H9 (cell line): ENCODE data around the gene PDGFB. TPM values are rescaled to one million over a fixed set of nuclear protein-coding genes. Genes with fewer than 3 reads are reported as not detected.

Experiments
- DNase-seq: peaks from one replicate; pipeline ENCODE4 v3.0.0-alpha.2; 2017
- H2AFZ ChIP-seq: one replicate; pipeline ENCODE4 v1.6.1; 2013; ENCODE audit warnings: mild to moderate bottlenecking, low read length, control low read depth, moderate library complexity
- H2AK5ac ChIP-seq: 2 replicates; pipeline ENCODE4 v1.6.1; 2013; ENCODE audit warnings: low read length, control low read depth, mixed read lengths; ENCODE audit not compliant: insufficient read length
- H2BK120ac ChIP-seq: one replicate; pipeline ENCODE4 v1.6.1; 2013; ENCODE audit warnings: low read depth, mild to moderate bottlenecking, low read length, control low read depth, inconsistent platforms; ENCODE audit not compliant: poor library complexity, severe bottlenecking
- H2BK12ac ChIP-seq: 2 replicates; pipeline ENCODE4 v1.6.1; 2013; ENCODE audit warnings: low read length, control low read depth, mixed read lengths, low read depth; ENCODE audit not compliant: insufficient read length
- H2BK15ac ChIP-seq: 2 replicates; pipeline ENCODE4 v1.6.1; 2013; ENCODE audit warnings: low read depth, low read length, control low read depth
- H2BK20ac ChIP-seq: one replicate; pipeline ENCODE4 v1.6.1; 2013; ENCODE audit warnings: low read depth, mild to moderate bottlenecking, low read length, control low read depth, inconsistent platforms; ENCODE audit not compliant: poor library complexity, severe bottlenecking
- H2BK5ac ChIP-seq: 2 replicates; pipeline ENCODE4 v1.6.1; 2013; ENCODE audit warnings: low read length, control low read depth, mixed read lengths; ENCODE audit not compliant: insufficient read length
- H3K14ac ChIP-seq: 2 replicates; pipeline ENCODE4 v1.6.1; 2013; ENCODE audit warnings: low read length, control low read depth; ENCODE audit not compliant: insufficient read depth
- H3K18ac ChIP-seq: 2 replicates; pipeline ENCODE4 v1.6.1; 2013; ENCODE audit warnings: low read depth, mild to moderate bottlenecking, mixed read lengths, low read length, control low read depth; ENCODE audit not compliant: insufficient read length
- H3K23ac ChIP-seq: 2 replicates; pipeline ENCODE4 v1.6.1; 2013; ENCODE audit warnings: low read length, control low read depth, mixed read lengths, low read depth; ENCODE audit not compliant: insufficient read length
- H3K23me2 ChIP-seq: 2 replicates; pipeline ENCODE4 v1.6.1; 2013; ENCODE audit warnings: low read depth, mild to moderate bottlenecking, mixed read lengths, low read length, control low read depth; ENCODE audit not compliant: insufficient read length, poor library complexity, severe bottlenecking
- H3K27ac ChIP-seq: 2 replicates; pipeline ENCODE4 v1.5.1; 2013; ENCODE audit warnings: low read length, control low read depth, mixed read lengths, low read depth; ENCODE audit not compliant: insufficient read length
- H3K27me3 ChIP-seq: 2 replicates; pipeline ENCODE4 v1.6.1; 2013; ENCODE audit warnings: low read length, control low read depth, inconsistent platforms; ENCODE audit not compliant: insufficient read depth
- H3K4ac ChIP-seq: 2 replicates; pipeline ENCODE4 v1.6.1; 2013; ENCODE audit warnings: low read depth, mild to moderate bottlenecking, control low read depth, inconsistent platforms, low read length, moderate library complexity
- H3K4me1 ChIP-seq: 2 replicates; pipeline ENCODE4 v1.6.1; 2013; ENCODE audit warnings: low read length, control low read depth, inconsistent platforms; ENCODE audit not compliant: insufficient read depth
- H3K4me2 ChIP-seq: 2 replicates; pipeline ENCODE4 v1.6.1; 2013; ENCODE audit warnings: low read length, control low read depth, mixed read lengths; ENCODE audit not compliant: insufficient read length, insufficient read depth
- H3K56ac ChIP-seq: 2 replicates; pipeline ENCODE4 v1.6.1; 2013; ENCODE audit warnings: low read depth, mild to moderate bottlenecking, mixed read lengths, low read length, control low read depth; ENCODE audit not compliant: insufficient read length
- H3K79me1 ChIP-seq: 2 replicates; pipeline ENCODE4 v1.6.1; 2013; ENCODE audit warnings: low read depth, mild to moderate bottlenecking, moderate library complexity, low read length, control low read depth, inconsistent platforms; ENCODE audit not compliant: insufficient read depth, poor library complexity, severe bottlenecking
- H3K79me2 ChIP-seq: 2 replicates; pipeline ENCODE4 v1.6.1; 2013; ENCODE audit warnings: low read length, control low read depth, inconsistent platforms; ENCODE audit not compliant: insufficient read depth
- H3K9ac ChIP-seq: 2 replicates; pipeline ENCODE4 v1.6.1; 2013; ENCODE audit warnings: low read length, control low read depth, mixed read lengths; ENCODE audit not compliant: insufficient read length; ENCODE audit errors: extremely low read depth
- H3K9me3 ChIP-seq: one replicate; pipeline ENCODE4 v1.6.1; 2013; ENCODE audit warnings: low read depth, low read length, inconsistent platforms; ENCODE audit not compliant: control insufficient read depth
- H3T11ph ChIP-seq: one replicate; pipeline ENCODE4 v1.6.1; 2013; ENCODE audit warnings: mild to moderate bottlenecking, low read length, control low read depth, inconsistent platforms
- H4K20me1 ChIP-seq: one replicate; pipeline ENCODE4 v1.6.1; 2013; ENCODE audit not compliant: control insufficient read depth, insufficient read length, insufficient read depth
- H4K5ac ChIP-seq: 2 replicates; pipeline ENCODE4 v1.6.1; 2013; ENCODE audit warnings: low read depth, mild to moderate bottlenecking, mixed read lengths, low read length, control low read depth; ENCODE audit not compliant: insufficient read length
- H4K8ac ChIP-seq: replicated peaks from 2 replicates; pipeline ENCODE4 v1.6.1; 2013; ENCODE audit warnings: low read length, control low read depth, mixed read lengths, low read depth; ENCODE audit not compliant: insufficient read length
- H4K91ac ChIP-seq: 2 replicates; pipeline ENCODE4 v1.6.1; 2013; ENCODE audit warnings: low read depth, mild to moderate bottlenecking, moderate library complexity, mixed read lengths, low read length, control low read depth; ENCODE audit not compliant: insufficient read length
- H3K27ac Mint-ChIP-seq, 3 experiments: 2 replicates in 2 of 3; 3 replicates in 1 of 3; pipeline ENCODE4 v1.8.0; 2020 to 2021; ENCODE audit warnings: mixed read lengths in 3 of 3, mild to moderate bottlenecking in 1 of 3, moderate library complexity in 1 of 3
- H3K27me3 Mint-ChIP-seq: 2 replicates; pipeline ENCODE4 v1.8.0; 2021; ENCODE audit warnings: low read depth, mild to moderate bottlenecking, moderate library complexity, mixed read lengths
- H3K36me3 Mint-ChIP-seq, 3 experiments: 2 replicates in 2 of 3; 3 replicates in 1 of 3; pipeline ENCODE4 v1.8.0; 2020 to 2021; ENCODE audit warnings: low read depth in 3 of 3, mixed read lengths in 3 of 3; ENCODE audit not compliant: insufficient read depth in 1 of 3
- H3K4me1 Mint-ChIP-seq, 2 experiments: 2 replicates each; pipeline ENCODE4 v1.8.0; 2020; ENCODE audit warnings: mixed read lengths in 2 of 2
- H3K4me3 Mint-ChIP-seq, 2 experiments: 2 replicates in 1 of 2; 3 replicates in 1 of 2; pipeline ENCODE4 v1.8.0; 2020 to 2021; ENCODE audit warnings: mild to moderate bottlenecking in 2 of 2, mixed read lengths in 2 of 2, moderate library complexity in 1 of 2
- H3K9me3 Mint-ChIP-seq, 2 experiments: 2 replicates in 1 of 2; 3 replicates in 1 of 2; pipeline ENCODE4 v1.8.0; 2020; ENCODE audit warnings: mild to moderate bottlenecking in 2 of 2, mixed read lengths in 2 of 2, moderate library complexity in 1 of 2
- WGBS: extraction: QIAGEN DNeasy Blood & Tissue Kit; methylation state at CpG from one replicate; pipeline ENCODE4 v1.1.7; 2013; ENCODE audit warnings: missing lambda C conversion rate, low lambda C conversion rate, mixed read lengths; ENCODE audit not compliant: insufficient read length; ENCODE audit errors: extremely low coverage; 5-methylcytosine and 5-hydroxymethylcytosine counted together
- total RNA-seq: library from RNA; stranded (reverse); gene quantifications from 2 replicates; pipeline ENCODE4 v1.2.1, GENCODE V29; 2021
- TF ChIP-seq, protein P1 (sequence below): fragments of 200-600 bp; sonication (generic); conservative IDR thresholded peaks from 3 replicates; pipeline ENCODE4 v1.8.0; 2021; ENCODE audit warnings: antibody characterized with exemption, mild to moderate bottlenecking

The PDGFB gene
- total RNA-seq, 1 experiment from 2014 or later: 6.1 TPM

DNA sequence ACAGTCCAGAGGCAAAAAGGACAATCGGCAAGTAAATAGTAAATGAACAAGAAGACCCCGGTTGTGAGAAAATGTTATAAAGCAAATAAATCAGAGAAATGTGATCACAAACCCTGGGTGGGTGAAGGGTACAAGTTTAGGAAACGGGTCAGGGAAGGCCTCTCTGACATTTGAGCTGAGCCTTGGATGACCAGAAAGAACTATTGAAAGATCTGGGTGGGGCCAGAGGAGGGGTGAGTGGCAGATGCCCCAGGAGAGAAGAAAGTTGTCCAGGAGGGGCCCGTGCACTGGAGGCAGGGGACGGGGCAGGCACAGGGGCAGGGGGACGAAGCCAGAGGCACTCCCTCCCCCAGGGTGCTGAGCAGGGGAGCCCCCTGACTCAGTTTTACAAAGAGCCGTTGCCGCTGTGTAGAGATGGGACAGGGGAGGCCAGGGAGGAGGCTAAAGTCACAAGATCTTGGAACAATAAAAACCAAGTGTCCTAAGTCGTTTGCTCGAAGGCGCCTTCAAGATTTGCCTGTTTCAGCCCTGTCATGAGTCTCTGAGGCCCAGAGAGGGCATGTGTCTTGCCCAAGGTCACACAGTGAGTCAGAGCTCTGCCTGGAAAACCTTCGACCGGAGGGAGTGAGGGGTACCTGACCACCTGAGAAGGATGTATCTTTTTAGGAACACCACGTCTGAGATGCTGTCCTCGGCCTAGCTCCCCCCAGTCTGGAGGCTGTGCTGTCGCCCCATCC is 10.8 kb upstream of the PDGFB start:
- Histone ChIP-seq H4K20me1 (no peaks in the 10 kb centered on the region), H3K27ac (no peak overlapping the region), H2BK15ac (no peak overlapping the region), H4K5ac (no peak overlapping the region), H2BK20ac (no peak overlapping the region), H3K18ac (no peak overlapping the region), H3K23me2 (no peaks in the 10 kb centered on the region), H3K4me2 (no peak overlapping the region), H3K23ac (no peak overlapping the region), H2BK120ac (no peak overlapping the region), H3K27me3 (no peaks in the 10 kb centered on the region), H3K9me3 (no peaks in the 10 kb centered on the region), H2AFZ (no peak overlapping the region), H2BK5ac (no peak overlapping the region), H3K79me2 (no peaks in the 10 kb centered on the region), H4K91ac (no peak overlapping the region), H3K56ac (no peak overlapping the region), H3K4ac (no peak overlapping the region), H2AK5ac (no peak overlapping the region), H2BK12ac (no peak overlapping the region), H3K9ac (no peak overlapping the region), H3K79me1 (no peaks in the 10 kb centered on the region), H3K4me1 (peaks cover 2% of the 10 kb centered on the region; the same call in 1 of the 2 replicates), H4K8ac (no peak overlapping the region), H3T11ph (no peak overlapping the region), H3K14ac (no peak overlapping the region)
- WGBS: no CpG with 5 or more reads among the region's 16 CpGs
- peak overlapping the region in 1 of 3 experiments; percentile 12; a peak in 1 of 7 replicates for H3K27ac Mint-ChIP-seq
- no peak overlapping the region for H3K4me3 Mint-ChIP-seq
- DNase-seq: no peak
- no peaks in the 10 kb centered on the region; a peak in 1 of 5 replicates for H3K9me3 Mint-ChIP-seq
- H3K27me3 Mint-ChIP-seq: peaks cover 35% of the 10 kb centered on the region
- H3K4me1 Mint-ChIP-seq: peaks cover 17 to 28% of the 10 kb centered on the region in 2 experiments
- H3K36me3 Mint-ChIP-seq: no peaks in the 10 kb centered on the region
- TF ChIP-seq, protein P1, sequence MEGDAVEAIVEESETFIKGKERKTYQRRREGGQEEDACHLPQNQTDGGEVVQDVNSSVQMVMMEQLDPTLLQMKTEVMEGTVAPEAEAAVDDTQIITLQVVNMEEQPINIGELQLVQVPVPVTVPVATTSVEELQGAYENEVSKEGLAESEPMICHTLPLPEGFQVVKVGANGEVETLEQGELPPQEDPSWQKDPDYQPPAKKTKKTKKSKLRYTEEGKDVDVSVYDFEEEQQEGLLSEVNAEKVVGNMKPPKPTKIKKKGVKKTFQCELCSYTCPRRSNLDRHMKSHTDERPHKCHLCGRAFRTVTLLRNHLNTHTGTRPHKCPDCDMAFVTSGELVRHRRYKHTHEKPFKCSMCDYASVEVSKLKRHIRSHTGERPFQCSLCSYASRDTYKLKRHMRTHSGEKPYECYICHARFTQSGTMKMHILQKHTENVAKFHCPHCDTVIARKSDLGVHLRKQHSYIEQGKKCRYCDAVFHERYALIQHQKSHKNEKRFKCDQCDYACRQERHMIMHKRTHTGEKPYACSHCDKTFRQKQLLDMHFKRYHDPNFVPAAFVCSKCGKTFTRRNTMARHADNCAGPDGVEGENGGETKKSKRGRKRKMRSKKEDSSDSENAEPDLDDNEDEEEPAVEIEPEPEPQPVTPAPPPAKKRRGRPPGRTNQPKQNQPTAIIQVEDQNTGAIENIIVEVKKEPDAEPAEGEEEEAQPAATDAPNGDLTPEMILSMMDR: no peak
